A172 (cell line): Measurements from ENCODE around the gene ADARB2. TPM values are rescaled to one million over a fixed set of nuclear protein-coding genes. Genes with fewer than 3 reads are reported as not detected.

Experiments used
- DNase-seq: peaks from one replicate; pipeline ENCODE4 v3.0.0-alpha.2; 2015; ENCODE audit warnings: low spot score
- total RNA-seq: library from RNA; depleted of rRNA; stranded (reverse); fragments of >200 nt; shearing (Covaris generic); gene quantifications from 2 replicates; pipeline ENCODE4 v1.2.3, GENCODE V29; 2014

The ADARB2 gene
- total RNA-seq, 1 experiment from 2014 or later, result 1.2 TPM

GRCh38 chr10:1525354-1526162 is 211.8 kb downstream of the ADARB2 start:
- DNase-seq, result no peak

GRCh38 chr10:1524540-1524939 is 212.8 kb downstream of the ADARB2 start:
- DNase-seq, result no peak

- DNase-seq, result no peak
Observed at GRCh38 chr10:1523221-1523620, 214.1 kb downstream of the ADARB2 start.

GRCh38 chr10:1522237-1522636 is 215.1 kb downstream of the ADARB2 start:
- DNase-seq, result no peak

- no peak for DNase-seq
Observed at GRCh38 chr10:1521741-1522140, 215.6 kb downstream of the ADARB2 start.

GRCh38 chr10:1520909-1521565 is 216.3 kb downstream of the ADARB2 start:
- DNase-seq, result no peak

GRCh38 chr10:1519391-1519790 is 217.9 kb downstream of the ADARB2 start:
- DNase-seq, result no peak

GRCh38 chr10:1517684-1518083 is 219.6 kb downstream of the ADARB2 start:
- DNase-seq, result no peak

- peak; percentile 25 for DNase-seq
Observed at GRCh38 chr10:1516492-1517165, 220.7 kb downstream of the ADARB2 start.

- DNase-seq, result no peak
Observed at GRCh38 chr10:1515780-1516491, 221.4 kb downstream of the ADARB2 start.

- no peak for DNase-seq
Observed at GRCh38 chr10:1515121-1515779, 222.1 kb downstream of the ADARB2 start.

GRCh38 chr10:1514681-1515080 is 222.6 kb downstream of the ADARB2 start:
- no peak for DNase-seq

GRCh38 chr10:1513221-1513620 is 224.1 kb downstream of the ADARB2 start:
- DNase-seq, result no peak

GRCh38 chr10:1509011-1509530 is 228.3 kb downstream of the ADARB2 start:
- DNase-seq, result no peak

- no peak for DNase-seq
Observed at GRCh38 chr10:1508096-1508495, 229.2 kb downstream of the ADARB2 start.

GRCh38 chr10:1507436-1507835 is 229.9 kb downstream of the ADARB2 start:
- no peak for DNase-seq

GRCh38 chr10:1504940-1505339 is 232.4 kb downstream of the ADARB2 start:
- no peak for DNase-seq

GRCh38 chr10:1504286-1504685 is 233.0 kb downstream of the ADARB2 start:
- DNase-seq, result no peak

GRCh38 chr10:1502451-1502850 is 234.9 kb downstream of the ADARB2 start:
- no peak for DNase-seq

- DNase-seq, result no peak
Observed at GRCh38 chr10:1499359-1499957, 237.9 kb downstream of the ADARB2 start.
